Jurkat, Clone E6-1 (cell line): Measurements from ENCODE around the gene HOXD12.
A peak's percentile ranks its signal among the peaks of the same experiment; 100 is the strongest.

ENCODE experiments used
- DNase-seq: peaks from one replicate; pipeline ENCODE4 v3.0.0-alpha.2; 2011; ENCODE audit warnings: low read depth, low spot score
- H3K4me3 ChIP-seq: 2 replicates; pipeline ENCODE4 v1.5.1; 2011; ENCODE audit warnings: mild to moderate bottlenecking, low read length, control low read depth, moderate library complexity

Gene HOXD12

DNA sequence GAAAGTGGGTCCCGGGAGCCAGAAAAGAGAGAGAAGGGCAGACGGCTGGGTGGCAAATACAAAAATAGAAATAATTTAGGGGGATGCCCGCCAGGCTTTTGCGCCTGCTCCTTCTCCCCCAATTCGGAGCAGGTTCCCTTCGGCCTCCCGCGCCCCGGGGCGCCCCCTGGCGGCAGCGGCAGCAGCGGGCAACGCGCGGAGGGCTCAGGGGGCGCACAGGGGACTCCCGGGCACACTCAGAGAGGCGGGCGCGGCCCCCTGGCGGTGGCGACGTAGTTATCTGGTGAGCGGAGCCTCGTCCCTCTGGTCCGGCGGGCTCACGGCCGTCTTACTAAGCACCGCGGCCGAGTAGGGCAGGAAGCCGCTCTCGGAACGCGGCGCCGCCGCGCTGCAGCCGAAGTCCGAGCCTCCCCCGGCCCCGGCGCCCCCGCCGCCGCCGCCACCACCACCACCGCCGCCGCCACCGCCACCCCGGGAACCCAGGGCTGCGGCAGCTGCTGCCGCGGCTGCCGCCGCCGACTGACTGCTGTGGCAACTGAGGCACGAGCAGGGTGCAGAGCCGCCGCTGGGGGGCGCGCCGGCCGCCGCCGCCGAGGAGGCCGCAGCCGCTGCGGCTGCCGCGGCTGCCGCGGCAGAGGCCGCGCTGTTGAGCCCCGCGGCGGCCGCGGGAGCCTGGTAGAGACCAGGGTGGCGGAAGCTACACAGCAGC is 19.6 kb upstream of the HOXD12 start:
- H3K4me3 ChIP-seq, result peak overlapping the region; percentile 17

DNA sequence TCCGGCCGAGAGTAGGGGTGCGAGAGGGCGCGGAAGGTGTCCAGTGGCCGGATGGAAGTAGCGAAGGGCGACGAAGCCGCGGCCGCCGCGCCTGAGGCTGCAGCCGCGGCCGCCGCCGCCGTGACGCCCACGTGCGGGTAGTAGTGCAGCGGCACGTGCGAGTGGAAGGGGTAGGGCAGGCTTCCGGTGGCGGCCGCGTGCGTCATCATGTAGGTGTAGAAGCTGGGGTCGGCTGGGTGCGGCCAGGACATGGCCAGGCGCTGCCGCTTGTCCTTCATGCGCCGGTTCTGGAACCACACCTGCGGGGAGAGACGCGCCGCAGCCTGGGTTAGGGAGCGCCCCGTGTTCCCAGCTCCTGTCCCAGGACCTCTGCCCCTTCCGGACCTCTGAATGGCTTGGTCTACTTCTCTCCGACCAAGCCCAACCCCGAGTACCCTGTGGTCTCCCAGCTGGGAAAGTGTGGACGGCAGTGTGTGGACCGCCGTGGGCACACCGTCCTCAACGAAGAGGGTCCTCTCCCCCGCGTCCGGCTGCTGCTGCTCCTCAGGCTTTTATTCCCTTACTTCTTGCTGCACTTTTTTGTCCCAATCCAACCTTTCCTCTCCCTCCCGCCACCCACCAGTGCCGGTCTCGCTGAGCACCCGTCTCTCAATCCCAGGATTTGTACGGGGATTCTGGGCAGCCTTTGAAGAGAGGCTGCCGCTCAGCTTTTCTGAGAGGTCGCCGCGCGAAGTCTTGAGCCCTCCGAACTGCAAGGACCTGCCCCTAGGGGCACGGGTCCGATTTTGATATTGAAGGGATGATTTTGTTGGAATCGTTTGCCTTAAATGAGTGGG is 18.8 kb upstream of the HOXD12 start:
- no peak overlapping the region for H3K4me3 ChIP-seq
- DNase-seq, result no peak

More for the DNA sequence above, 19.6 kb upstream of the HOXD12 start:
- peak; percentile 24 for DNase-seq

DNA sequence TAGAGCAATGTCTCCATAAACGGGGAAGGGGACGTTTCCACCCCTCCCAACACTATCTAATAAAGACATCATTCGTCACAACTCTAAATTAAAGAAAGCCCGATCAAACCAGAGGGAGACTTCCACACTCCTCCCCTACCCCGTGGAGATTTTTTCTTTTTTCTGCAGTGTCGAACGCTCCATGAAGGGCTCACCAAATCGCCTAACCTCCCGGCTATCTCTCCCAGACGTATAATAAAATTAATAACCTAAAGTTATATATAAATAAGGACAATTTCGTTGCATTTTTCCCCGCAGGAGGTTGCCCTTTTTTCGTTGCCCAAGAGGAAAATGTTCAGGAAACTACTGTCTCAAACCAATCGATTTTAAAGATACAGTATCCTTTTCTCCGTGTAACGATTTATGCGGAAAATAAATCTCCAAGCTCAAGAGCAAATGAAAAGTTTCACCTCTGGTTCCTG is 18.2 kb upstream of the HOXD12 start:
- H3K4me3 ChIP-seq, result no peak overlapping the region
- DNase-seq, result no peak

DNA sequence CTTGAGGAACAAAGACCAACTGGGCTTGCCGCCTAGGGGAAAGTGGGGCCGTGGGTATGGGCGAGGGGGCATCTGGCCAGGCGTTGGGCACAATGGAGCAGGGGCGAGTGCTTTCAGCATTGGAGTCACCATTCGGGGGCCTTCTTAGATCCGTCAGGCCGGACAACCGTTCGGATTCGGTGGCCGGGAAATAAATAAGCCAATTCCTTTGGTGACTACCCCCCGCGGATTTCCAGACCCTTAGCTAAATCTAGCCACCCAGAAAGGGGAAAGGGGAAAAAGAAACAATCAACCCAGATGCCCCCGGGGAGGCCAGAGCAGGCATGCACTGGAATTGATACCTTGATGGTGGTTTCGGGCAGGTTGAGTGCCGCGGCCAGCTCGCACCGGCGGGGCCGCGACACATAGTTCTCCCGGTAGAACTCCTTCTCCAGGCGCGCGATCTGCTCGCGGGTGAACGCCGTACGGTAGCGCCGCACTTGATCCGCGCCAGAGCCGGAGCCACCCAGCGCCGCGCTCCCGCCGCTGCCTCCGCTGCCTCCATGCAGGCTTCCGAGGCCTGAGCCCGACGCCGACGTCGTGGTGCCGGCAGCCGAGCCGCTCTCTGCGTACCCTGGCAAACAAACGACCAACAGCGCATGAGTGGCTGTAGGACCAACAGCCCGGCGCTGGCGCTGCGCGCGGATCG is 17.6 kb upstream of the HOXD12 start:
- DNase-seq, result no peak
- H3K4me3 ChIP-seq, result no peak overlapping the region

DNA sequence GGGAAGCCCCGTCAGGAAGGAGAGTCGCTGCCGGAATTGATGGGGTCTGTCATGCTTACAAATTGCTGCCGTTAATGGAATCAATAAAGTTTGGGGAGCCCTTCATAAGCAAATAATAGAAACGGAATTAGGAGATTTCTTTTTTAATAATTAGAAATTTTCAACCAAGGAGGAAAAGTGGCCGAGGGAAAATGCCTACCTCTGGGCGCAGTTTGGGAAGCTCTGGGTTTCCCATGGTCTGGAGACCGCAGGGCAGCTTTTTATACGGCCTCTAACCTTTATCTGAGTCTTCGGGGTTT is 17.1 kb upstream of the HOXD12 start:
- no peak for DNase-seq
- no peak overlapping the region for H3K4me3 ChIP-seq

DNA sequence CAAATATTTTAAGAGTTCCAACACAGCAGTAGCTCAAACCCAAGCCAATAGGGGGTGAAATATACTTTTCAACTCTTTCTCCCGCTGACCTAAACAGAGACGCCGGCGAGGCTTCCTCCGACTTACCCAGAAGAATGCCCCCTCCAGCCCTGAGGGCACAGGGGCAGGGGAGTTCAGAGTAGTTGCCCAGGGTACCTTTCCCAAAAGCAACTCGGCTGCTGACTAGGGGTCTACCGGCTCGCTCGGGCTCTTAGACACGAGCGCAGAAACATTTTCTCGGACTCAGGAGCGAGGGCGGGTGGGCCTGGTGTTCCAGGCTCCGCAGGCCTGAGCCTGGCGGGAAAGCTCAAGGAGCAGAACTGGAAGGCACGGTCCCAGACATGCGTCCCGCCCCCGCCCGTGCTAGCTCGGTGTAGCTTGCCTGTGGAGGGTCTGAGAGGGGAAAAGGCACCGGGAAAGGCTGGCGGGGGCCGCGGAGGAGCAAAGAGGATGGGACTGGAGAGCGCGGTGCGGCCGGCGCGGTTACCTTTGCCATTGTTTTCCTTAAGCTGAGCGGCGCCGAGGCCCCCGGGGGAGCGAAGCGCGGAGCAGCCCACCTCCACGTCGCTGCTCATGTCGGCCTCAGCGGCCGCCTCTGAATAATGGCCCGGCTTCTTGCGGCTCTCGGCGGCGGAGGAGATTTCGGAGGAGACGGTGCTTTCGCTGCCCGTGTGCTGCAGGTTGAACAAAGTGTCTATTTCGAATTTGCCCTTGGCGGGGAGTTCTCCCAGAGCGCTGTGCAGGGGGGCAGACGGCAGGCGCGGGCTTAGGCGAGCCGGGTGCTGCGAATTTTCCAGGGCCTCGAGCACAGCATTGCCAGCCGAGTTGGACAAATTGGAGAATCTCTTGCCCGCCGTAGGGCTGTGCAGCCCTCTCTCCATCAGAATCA is 16.5 kb upstream of the HOXD12 start:
- no peak for DNase-seq
- H3K4me3 ChIP-seq, result no peak overlapping the region

DNA sequence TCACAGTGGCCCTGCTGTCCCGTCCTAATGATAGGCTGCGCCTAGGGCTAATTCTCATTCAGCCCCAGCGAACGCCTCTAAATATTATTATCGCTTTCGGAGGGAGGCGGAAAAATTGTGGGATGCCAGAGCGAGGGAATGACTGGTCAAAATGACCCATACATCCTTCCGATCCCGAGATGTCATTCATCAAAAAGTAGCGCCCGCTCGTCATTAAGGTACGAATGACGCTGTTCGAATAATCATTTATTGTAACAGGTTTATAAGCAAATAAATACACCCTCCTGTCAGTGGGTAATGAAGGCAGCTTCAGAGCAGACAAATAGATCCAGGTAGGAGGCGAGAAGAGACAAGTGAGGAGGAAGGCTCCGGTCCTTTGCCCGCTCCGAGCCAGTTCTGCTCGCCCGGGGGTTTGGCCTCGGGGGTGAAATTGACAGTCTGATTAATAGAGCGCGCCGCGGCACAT is 15.8 kb upstream of the HOXD12 start, which contains the start of gene EVX2:
Gene EVX2, minus strand, starts transcription at position 167 of the 466 bp plus-strand sequence. CDS start 186 bp downstream, outside the sequence.
- DNase-seq, result no peak
- no peak within 1 kb of the TSS for H3K4me3 ChIP-seq

DNA sequence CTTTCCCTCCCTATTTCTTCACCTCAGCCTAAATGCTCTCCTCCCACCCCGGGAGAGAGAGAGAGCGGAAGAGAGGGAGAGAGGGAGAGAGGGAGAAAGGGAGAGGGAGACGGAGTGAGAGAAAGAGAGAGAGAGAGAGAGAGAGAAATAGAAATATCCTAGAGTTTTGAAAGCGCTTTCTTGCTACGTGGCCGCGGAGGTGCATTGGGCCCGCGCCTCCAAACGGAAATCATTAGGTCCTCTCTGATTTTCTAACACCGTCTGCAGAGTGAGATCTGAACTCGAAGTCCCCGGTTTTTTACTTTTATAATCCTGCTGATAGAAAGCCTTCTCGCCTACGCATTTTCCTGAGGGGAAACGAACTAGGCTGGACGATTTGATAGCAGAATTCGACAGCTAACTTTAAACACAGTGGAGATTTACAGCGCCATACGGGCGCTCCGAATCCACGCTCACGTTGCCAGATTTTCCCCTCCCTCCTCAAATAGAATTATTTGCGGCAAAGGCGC is 14.9 kb upstream of the HOXD12 start:
- no peak overlapping the region for H3K4me3 ChIP-seq
- DNase-seq, result no peak

DNA sequence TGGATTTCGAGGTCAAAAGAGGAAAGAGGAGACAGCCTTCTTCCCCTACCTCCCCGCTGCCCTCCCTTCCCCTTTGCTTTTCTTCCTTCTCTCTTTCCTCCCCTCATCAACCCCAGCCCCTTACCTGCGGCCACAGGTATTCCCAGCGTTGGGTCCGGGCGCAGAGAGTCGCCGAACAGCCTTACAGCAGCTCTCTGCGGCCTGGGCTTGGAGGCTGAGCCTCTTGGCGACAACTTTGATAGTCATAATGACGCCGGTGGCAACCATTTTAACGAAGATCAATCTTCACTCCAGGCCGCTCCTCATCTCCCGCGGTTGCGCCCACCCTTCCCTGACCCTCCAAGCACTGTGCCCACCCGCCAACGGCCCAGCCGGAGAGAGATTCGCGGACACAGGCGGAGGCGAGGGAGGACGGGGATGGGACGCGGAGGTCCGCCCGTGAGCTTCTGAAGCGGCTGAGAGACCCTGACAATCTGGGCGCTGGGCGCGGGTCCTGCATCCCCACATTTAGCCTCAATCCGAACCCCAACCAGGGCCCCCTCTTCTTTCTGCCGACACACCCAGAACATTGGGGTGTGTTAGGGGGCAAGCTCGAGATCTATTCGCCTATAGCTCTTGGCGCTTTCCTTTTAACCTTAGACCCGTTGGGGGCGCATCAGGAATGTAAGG is 14.3 kb upstream of the HOXD12 start:
- no peak for DNase-seq
- H3K4me3 ChIP-seq, result no peak overlapping the region

DNA sequence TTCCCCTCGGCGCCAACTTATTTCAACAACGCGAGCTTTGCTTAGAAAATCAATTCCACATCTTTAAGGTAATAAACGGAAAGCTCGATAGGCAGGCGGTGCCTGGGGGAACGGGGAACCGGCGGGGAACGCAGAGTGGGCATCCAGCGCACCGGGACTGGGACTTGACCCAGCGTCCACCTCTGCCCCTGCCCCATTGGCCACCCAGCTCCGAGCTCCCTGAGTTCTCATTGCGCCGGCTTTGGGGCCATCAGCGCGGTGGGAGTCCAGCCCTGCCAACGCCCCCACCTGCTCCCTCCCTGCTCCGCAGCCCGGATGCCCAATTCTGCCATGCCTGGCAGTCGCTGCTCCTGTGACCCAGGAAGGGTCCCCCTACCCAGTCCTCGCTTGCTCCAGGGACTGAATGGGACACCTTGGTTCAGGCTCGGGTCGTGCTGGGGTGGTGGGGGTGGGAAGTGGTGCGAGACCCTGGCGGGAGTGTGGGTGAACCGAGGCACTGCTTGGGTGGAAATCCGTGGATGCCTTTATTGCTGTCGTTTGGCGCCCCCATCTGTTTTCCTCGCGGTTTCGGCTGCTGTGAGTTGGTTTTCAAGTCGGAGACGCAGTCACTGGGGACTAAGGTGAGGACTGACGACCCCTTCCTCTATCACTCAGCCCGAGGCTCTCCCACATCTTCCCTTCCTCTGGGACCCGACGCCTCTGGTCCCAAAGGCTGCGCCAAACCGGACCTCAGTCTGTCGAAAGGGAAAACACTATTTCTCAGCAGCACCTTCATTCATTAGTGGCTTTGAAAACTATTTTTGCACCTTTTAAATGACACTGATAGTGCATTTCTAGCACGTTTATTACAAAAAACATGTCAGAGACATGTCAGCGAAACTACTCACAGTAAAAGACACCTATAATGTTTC is 13.5 kb upstream of the HOXD12 start:
- no peak overlapping the region for H3K4me3 ChIP-seq
- DNase-seq, result no peak

DNA sequence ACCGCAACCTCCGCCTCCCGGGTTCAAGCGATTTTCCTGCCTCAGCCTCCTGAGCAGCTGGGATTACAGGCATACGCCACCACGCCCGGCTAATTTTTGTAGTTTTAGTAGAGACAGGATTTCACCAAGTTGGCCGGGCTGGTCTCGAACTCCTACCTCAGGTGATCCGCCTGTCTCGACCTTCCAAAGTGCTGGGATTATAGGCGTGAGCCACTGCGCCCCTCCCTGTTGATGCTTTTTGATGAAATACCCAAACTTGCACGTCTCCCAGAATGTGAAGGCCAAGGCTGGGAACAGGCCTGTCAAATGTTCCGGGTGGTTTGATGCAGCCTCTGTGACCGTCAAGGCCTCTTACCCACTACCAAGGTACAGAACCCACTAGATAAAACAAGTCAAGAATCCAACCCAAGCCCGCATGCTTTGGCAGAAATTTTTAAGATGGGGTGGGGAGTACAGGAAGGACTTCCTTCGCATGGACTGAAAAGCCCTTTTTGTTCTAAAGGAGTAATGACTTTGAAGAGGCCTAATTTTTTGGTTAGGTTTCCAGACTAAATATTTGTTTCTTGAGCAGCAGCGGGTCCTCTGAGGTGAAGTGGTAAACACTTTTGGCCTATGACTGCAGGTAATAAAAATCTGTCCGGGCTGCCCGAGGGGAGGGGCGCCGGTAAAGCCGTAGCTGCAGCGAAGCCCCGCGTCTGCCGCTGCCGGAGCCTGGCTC is 12.1 kb upstream of the HOXD12 start:
- H3K4me3 ChIP-seq, result no peak overlapping the region
- no peak for DNase-seq

DNA sequence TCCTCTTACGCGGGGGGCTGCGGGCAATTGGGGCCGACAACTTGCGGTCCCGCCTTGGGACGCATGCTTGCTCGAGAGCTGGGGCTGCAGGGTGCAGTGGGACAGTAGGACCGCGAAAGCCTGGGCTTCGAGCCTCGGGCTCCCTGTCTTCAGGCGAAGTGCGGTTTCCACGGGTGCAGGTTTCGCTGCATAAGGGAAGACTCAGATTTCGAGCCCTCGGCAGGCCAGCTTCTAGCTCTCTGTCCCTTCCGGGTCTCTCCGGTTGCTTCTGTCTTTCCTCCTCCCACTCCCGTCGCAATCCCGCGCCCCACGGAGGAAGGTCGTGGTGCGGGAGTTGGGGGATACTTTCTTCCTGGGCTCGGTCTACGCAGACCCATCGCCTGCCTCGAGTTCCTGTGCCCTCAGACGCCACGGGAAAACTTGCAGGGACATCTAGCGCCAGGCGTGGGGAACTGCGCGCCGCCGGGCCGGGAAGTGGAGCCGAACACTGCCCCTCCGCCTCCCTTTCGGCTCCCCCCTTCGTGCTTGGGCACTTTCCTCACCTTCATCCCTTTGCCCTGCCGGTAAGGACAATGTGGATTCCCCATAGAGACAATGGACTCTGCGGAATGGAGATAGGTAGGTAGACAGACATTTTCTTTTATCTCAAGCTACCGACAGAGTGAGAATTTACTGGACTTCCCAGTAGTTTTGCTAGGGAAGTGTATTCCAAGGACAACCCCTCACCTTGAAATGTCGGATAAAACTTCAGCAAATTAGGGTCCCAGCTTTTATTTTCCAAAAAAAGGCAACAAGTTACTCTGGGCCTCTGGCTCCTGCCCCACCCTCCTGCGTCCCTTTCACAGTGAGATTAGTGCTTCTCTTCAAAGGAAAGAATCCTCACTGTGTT is 11.3 kb upstream of the HOXD12 start:
- no peak for DNase-seq
- H3K4me3 ChIP-seq, result peak overlapping the region; percentile 27

DNA sequence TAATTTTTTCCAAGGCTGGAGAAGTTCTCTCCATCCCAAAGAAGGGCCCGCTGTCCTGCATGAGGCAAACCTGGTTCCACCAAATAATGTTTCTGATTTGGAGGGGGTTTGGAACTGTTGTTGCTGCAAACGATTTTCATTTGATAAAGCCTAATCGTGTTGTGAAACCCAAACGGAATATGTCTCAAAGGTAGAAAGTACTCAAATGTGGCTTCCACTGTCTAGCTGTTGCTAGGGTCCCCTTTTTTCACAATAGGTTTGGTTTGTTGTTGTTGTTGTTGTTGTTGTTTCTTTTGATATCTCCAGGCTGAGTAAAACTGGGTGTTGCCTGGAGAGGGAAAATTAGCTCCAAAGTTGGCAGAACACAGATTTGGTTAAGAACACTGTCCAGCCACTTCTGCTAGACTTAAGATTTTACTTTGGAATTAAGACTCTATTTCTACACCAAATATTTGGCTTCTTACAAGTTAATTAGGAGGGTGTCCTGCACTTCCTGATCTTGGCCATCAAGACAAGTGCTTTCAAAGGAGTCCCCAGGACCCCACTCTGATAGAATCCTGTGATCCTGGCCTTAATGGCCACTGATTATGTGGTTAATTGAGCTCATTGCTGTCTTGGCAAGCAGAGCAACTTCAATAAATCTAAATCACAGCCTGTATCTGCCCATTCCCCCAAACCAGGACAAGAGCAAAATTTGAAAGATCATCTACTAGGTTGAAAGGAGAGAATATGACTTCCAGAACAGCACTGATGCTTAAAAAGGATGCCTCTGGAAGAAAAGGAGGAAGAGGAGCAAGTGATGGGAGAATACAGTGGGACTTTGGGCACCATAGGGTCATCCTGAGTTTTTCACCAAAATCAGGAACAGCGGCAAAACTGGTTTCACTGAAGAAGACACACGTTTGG is 10.4 kb upstream of the HOXD12 start:
- H3K4me3 ChIP-seq, result no peak overlapping the region

DNA sequence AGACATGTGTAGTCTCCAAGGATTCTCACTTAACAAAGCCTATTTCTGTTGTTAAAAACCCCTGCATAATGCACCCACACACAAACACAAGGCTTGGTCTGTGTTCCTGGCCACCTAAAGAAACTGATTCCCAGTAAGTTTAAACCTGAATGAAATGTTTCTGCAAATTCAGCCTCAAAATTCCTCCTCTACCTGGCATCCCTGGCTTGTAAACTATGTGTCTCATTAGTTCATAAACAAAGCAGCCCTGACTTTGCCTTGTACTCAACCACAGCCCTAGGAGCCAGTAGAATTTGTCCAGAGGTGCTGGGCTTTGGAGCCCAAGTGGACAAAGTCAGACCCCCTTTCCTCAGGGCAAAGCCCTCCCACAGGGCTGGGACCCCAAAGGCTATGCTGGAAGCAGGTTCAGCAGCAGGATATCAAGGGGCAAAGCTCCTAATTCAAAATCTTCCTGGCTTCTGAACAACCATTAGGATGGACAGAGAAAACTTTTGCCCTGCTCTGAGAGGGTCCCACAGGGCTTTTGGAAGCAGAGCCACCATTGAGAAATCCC is 9.7 kb upstream of the HOXD12 start:
- DNase-seq, result no peak
- H3K4me3 ChIP-seq, result no peak overlapping the region

More for the DNA sequence above, 10.4 kb upstream of the HOXD12 start:
- DNase-seq, result no peak
